ENCODE data around the gene TAC1. TPM values are rescaled to one million over a fixed set of nuclear protein-coding genes. Genes with fewer than 3 reads are reported as not detected.

The TAC1 gene
- total and polyA plus RNA-seq, 10 of the 15 experiments (the other 5 are each of a cell fraction or from before 2014, with no cell fraction given) = not detected

GRCh38 chr7:97693586-97693985 is 38.3 kb upstream of the TAC1 start (continued):
- TF ChIP-seq ZNF687 (IDR thresholded peaks at IDR 0.05) (no peak), ATF7 (IDR thresholded peaks at IDR 0.05; ENCODE audit: low read depth) (no peak), HCFC1 (IDR thresholded peaks at IDR 0.05; ENCODE audit: low read length) (no peak), MEF2A (IDR thresholded peaks at IDR 0.05; ENCODE audit: insufficient read depth, low read depth, low read length) (no peak), HDAC6 (IDR thresholded peaks at IDR 0.05; ENCODE audit: unreplicated experiment) (no peak)

DNA sequence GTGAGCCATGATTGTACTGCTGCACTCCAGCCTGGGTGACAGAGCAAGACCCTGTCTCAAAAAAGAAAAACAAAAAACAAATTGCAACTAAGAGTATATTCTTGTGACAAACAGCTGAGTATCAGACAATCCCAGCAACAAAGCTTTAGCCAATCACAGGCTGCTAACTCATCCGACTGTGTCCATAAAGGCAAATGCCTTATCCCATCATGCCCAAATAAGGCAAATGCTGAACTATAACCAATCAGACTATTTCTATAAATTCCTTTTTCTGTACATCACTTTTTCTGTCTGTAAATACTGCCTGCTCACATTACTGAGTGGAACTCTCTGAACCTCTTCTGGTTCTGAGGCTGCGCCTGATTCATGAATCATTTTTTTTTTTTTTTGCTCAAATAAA is 37.5 kb upstream of the TAC1 start:
- ChIA-PET SMC1A (ENCODE audit: uncharacterized antibody, unreplicated experiment) (interaction anchor here (0.6 kb wide), 2 partner anchors 10 to 139 kb away, joined by 3 read pairs; no protein-coding TSS in a partner anchor), POLR2A (no interaction called here), RAD21 (ENCODE audit: unreplicated experiment) (interaction anchor here (0.7 kb wide), 1 partner anchor 195 kb away, joined by 3 read pairs; no protein-coding TSS in a partner anchor), CTCF (interaction anchor here (0.7 kb wide), 1 partner anchor 100 kb away, joined by 3 read pairs; no protein-coding TSS in a partner anchor)
- Histone ChIP-seq H3K4me2 (ENCODE audit: control insufficient read depth, insufficient read depth) (no peak overlapping the region), H3K36me3 (ENCODE audit: control insufficient read depth in 2 of 2, insufficient read depth in 2 of 2, low read length in 1 of 2) (no peaks in the 10 kb centered on the region), H3K9me3 (replicated peaks; ENCODE audit: control insufficient read depth, insufficient read depth, low read length) (no peaks in the 10 kb centered on the region), H3K4me1 (ENCODE audit: control insufficient read depth, insufficient read depth, low read length) (no peaks in the 10 kb centered on the region), H2AFZ (ENCODE audit: control insufficient read depth, low read depth, low read length) (no peak overlapping the region), H4K20me1 (ENCODE audit: control insufficient read depth, insufficient read depth) (no peaks in the 10 kb centered on the region), H3K27me3 (replicated peaks in 1 of 2; ENCODE audit: control insufficient read depth in 2 of 2, insufficient read depth in 2 of 2, low read length in 1 of 2) (no peaks in the 10 kb centered on the region), H3K79me2 (ENCODE audit: control insufficient read depth, insufficient read depth, low read length) (no peaks in the 10 kb centered on the region), H3K27ac (ENCODE audit: control insufficient read depth, insufficient read depth) (no peak overlapping the region), H3K4me3 (no peak overlapping the region), H3K9ac (ENCODE audit: control insufficient read depth, insufficient read depth, low read length) (no peak overlapping the region)
- ATAC-seq (no peak), FAIRE-seq (no peak), DNase-seq (ENCODE audit: low read depth, low spot score) (no peak)
- TF ChIP-seq FOXK2 (IDR thresholded peaks at IDR 0.05) (no peak), MEF2A (IDR thresholded peaks at IDR 0.05; ENCODE audit: insufficient read depth, low read depth, low read length) (no peak), ASH2L (IDR thresholded peaks at IDR 0.05; ENCODE audit: borderline replicate concordance, low read depth) (no peak), RELA (IDR thresholded peaks at IDR 0.05; ENCODE audit: borderline replicate concordance, partially characterized antibody) (no peak), ZSCAN29 (IDR thresholded peaks at IDR 0.05) (no peak), STAT1 (conservative IDR thresholded peaks at IDR 0.05) (no peak), KAT2A (conservative IDR thresholded peaks at IDR 0.05; ENCODE audit: control insufficient read depth, low read depth, low read length) (no peak), WRNIP1 (IDR thresholded peaks at IDR 0.05; ENCODE audit: borderline replicate concordance, low read depth, low read length) (no peak), NRF1 (conservative IDR thresholded peaks at IDR 0.05; ENCODE audit: low read depth, low read length) (no peak), SMARCA5 (IDR thresholded peaks at IDR 0.05) (no peak), NFXL1 (IDR thresholded peaks at IDR 0.05; ENCODE audit: borderline replicate concordance) (no peak), USF2 (IDR thresholded peaks at IDR 0.05; ENCODE audit: borderline replicate concordance, low read depth, low read length) (no peak), SMAD1 (IDR thresholded peaks at IDR 0.05; ENCODE audit: low read depth, partially characterized antibody) (no peak)
- in situ Hi-C loops (cut with MboI) (no loop called here), intact Hi-C loops (cut with micrococcal nuclease; ENCODE audit: unreplicated experiment) (no loop called here)
- WGBS (ENCODE audit: insufficient coverage, insufficient replicate concordance, low lambda C conversion rate, missing lambda C conversion rate) = 50% methylated on average over 2 of the region's 2 CpGs
- BruUV-seq (replicated peaks) = no TSS peak
